Kidney glomerular epithelial cell (primary cell): ENCODE data around the gene MYO10.
"Not testable (repeated sequence)": the region's sequence is repeated elsewhere in the genome, so short reads cannot be mapped to it uniquely, and the experiment has no call there.

Experiments used
- DNase-seq: peaks from one replicate; lab custom pipeline; 2025; lab: John Stamatoyannopoulos, UW

Gene MYO10

GRCh38 chr5:16668631-16669030 lies 267.5 kb downstream of the MYO10 start:
- DNase-seq: no peak

DNA sequence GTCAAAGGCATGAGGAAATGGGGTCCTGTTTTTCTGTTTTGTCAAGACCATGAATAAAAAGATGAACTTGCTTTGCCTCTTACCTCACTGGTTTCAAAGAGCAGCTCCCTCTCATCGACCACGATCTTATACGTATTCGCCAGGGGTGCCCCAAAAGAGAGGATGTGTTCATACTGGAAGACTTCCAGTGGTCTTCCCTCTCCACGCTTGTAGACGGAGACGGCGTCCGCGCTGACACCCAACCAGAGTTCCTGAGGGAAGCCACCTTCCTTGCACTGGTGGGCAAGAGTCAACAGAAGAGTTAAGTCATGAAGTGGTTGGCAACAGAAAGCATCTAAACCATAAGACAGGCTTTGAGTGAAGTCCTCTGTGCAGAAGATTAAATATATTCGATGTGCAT lies 267.9 kb downstream of the MYO10 start:
- no peak for DNase-seq

- DNase-seq: peak; percentile 11
Observed at GRCh38 chr5:16666883-16667398, 269.1 kb downstream of the MYO10 start.

GRCh38 chr5:16666130-16666882 lies 269.8 kb downstream of the MYO10 start:
- DNase-seq: peak; percentile 35

- peak; percentile 17 for DNase-seq
Observed at GRCh38 chr5:16665601-16666000, 270.5 kb downstream of the MYO10 start.

DNA sequence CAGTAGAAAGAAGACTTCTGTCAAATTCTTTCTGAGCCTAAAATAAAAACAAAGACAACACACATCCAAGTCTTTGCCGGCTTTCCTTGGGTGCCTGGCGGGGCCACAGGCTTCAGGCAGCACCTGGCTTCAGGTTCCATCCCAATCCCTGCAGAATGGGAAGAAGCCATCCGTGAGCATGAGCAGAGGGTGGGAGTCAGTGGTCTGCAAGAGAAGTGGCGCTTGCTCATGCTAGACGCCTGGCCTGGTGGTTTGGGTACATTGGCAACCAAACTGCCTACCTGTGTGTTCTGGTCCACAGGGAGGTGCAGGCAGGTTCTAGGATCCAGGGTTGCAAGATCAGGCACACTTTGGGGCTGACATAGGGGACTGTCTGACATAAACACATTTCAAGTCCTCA lies 271.7 kb downstream of the MYO10 start:
- DNase-seq: no peak

DNA sequence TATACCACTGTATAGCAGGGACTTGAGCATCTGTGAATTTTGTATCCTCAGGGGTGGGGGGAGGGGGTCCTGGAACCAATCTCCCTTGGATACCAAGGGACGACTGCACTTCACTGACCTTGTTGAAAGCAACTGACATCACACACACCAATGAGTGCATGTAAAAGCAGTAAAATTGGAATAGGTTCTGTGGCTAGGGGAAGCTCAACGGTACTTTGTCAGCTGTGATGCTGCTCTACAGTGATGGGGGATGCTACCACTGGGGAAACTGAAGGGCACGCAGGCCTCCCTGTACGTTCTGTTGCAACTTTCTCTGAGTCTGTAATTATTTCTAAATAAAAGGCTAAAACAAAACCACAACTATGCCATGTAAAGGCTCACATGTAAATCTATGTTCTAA lies 272.2 kb downstream of the MYO10 start:
- no peak for DNase-seq

GRCh38 chr5:16661713-16662112 lies 274.4 kb downstream of the MYO10 start:
- no peak for DNase-seq

GRCh38 chr5:16660982-16661381 lies 275.1 kb downstream of the MYO10 start:
- DNase-seq: no peak

- DNase-seq: no peak
Observed at GRCh38 chr5:16659536-16659935, 276.6 kb downstream of the MYO10 start.

DNA sequence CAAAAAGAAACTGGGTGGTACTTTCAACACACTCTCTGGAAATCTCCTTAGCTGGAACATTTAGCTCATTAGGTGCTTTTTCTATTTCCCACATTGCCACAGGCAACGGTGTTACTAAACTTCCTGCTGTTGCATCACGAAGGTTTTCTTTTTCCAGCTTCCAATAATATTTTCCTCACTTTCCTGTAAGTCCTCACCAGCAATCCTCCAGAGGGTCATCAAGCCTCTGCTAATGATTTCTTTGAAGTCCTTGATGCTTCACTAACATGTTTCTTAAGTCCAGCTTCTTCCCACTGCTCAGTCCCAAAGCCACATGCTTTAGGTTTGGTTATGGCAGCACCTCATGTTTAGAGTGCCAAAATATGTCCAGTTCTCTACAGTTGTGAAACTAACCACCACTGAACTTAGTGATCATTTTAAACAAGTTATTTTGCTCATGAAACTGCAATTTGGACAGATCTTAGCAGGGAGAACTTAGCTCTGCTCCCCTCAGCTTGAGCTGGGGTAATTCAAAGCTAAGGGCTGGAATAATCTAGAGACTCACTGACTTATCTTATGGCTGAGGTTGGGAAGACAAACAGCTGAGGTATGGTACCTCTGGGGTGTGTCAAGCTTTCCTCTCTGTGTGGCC lies 279.4 kb downstream of the MYO10 start:
- DNase-seq: no peak

- DNase-seq: no peak
Observed at GRCh38 chr5:16654647-16655334, 281.3 kb downstream of the MYO10 start.

DNA sequence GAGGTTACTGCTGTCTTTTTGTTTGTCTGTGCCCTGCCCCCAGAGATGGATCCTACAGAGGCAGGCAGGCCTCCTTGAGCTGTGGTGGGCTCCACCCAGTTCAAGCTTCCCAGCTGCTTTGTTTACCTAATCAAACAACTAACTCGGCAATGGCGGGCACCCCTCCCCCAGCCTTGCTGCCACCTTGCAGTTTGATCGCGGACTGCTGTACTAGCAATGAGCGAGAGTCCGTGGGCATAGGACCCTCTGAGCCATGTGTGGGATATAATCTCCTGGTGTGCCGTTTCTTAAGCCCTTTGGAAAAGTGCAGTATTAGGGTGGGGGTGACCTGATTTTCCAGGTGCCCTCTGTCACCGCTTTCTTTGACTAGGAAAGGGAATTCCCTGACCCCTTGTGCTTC lies 287.3 kb downstream of the MYO10 start:
- DNase-seq: not testable (repeated sequence)

DNA sequence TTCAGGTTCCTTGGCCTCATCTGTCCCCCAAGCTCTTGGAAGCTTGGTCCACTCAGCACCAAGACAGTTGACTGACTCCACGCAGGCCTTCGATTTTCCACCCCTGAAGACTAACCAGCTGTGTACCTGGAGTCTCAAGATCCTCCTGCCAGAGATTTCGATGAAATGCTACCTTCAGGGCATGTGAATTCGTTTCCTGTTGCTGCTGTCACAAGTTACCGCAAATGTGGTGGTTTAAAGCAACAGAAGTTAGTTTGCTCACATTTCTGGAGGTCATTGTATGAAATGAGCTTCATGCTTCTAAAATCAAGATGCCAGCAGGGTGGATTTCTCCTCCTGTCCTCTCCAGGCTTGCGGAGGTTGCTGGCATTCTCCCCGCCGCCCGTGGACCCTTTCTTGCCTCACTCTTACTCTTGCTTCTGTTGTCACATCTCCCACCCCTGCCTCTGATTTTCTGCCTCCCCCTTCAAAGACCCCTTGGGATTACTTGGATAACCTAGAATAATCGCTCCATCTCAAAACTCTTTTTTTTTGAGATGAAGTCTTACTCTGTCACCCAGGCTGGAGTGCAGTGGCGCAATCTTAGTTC lies 291.7 kb downstream of the MYO10 start:
- no peak for DNase-seq

- DNase-seq: no peak
Observed at GRCh38 chr5:16642867-16643266, 293.2 kb downstream of the MYO10 start.

GRCh38 chr5:16639206-16639605 lies 296.9 kb downstream of the MYO10 start:
- DNase-seq: no peak

DNA sequence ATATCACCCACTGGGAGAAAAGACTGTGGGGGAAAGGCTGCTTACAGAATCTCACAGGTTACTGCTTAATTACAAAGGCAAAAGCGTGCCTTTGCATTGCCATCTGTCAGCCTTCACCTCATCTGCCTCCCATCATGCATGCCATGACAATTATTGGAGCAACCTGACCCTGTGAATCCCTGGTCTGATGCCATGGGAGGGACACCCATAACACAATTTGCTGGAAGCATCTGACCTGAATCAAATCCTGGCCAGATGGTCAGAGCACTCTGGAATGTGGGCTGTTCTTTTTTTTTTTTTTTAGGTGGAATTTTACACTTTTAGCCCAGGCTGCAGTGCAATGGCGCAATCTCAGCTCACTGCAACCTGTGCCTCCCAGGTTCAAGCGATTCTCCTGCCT lies 307.7 kb downstream of the MYO10 start:
- DNase-seq: no peak

GRCh38 chr5:16626696-16627264 lies 309.3 kb downstream of the MYO10 start:
- DNase-seq: no peak

GRCh38 chr5:16625096-16625495 lies 311.0 kb downstream of the MYO10 start:
- no peak for DNase-seq

- DNase-seq: no peak
Observed at GRCh38 chr5:16619136-16619535, 317.0 kb downstream of the MYO10 start.

GRCh38 chr5:16618138-16618897 lies 317.8 kb downstream of the MYO10 start:
- no peak for DNase-seq
